CD4-positive, alpha-beta memory T cell (primary cell): ENCODE data around the gene DUSP22. TPM values are rescaled to one million over a fixed set of nuclear protein-coding genes. Genes with fewer than 3 reads are reported as not detected.

Experiments
- CTCF ChIA-PET: fragments of 350-600 bp; sonication (Branson Sonifier 250); formaldehyde crosslinking; loops from one replicate; lab custom pipeline; 2021; ENCODE audit warnings: inconsistent platforms; ENCODE audit not compliant: partially characterized antibody; lab: Charles Lee
- POLR2A ChIA-PET: fragments of 350-600 bp; sonication (Branson Sonifier 250); formaldehyde crosslinking; loops from one replicate; lab custom pipeline; 2021; ENCODE audit not compliant: partially characterized antibody; lab: Charles Lee
- DNase-seq, 5 donors: peaks; one replicate each; pipeline versions ENCODE4 v3.0.0 to v3.0.0-alpha.2; 2020 to 2022; ENCODE audit warnings: mixed read lengths in 1 of 5
- H3K27ac ChIP-seq: one replicate; pipeline ENCODE4 v1.7.0; 2013; ENCODE audit warnings: low read depth, low read length
- H3K27me3 ChIP-seq: 2 replicates; pipeline ENCODE4 v1.7.0; 2013; ENCODE audit warnings: mild to moderate bottlenecking, low read length, moderate library complexity; ENCODE audit not compliant: insufficient read depth
- H3K36me3 ChIP-seq: 2 replicates; pipeline ENCODE4 v1.7.0; 2013; ENCODE audit warnings: mild to moderate bottlenecking, low read length, moderate library complexity; ENCODE audit not compliant: insufficient read depth
- H3K4me1 ChIP-seq: 2 replicates; pipeline ENCODE4 v1.7.0; 2013; ENCODE audit warnings: mild to moderate bottlenecking, low read length, moderate library complexity; ENCODE audit not compliant: insufficient read depth
- H3K4me3 ChIP-seq, 2 donors: one replicate each; pipeline ENCODE4 v1.7.0; 2013; ENCODE audit warnings: low read length in 2 of 2, mild to moderate bottlenecking in 1 of 2
- H3K9me3 ChIP-seq, 2 donors: one replicate each; pipeline ENCODE4 v1.7.0; 2013; ENCODE audit warnings: low read length in 2 of 2, control low read depth in 1 of 2; ENCODE audit not compliant: control insufficient read depth in 1 of 2
- H3K27ac Mint-ChIP-seq, 7 donors: one replicate each; pipeline ENCODE4 v1.8.0; 2020 to 2021; ENCODE audit warnings: mixed read lengths in 7 of 7, mild to moderate bottlenecking in 6 of 7, inconsistent platforms in 3 of 7, moderate library complexity in 3 of 7
- H3K27me3 Mint-ChIP-seq, 2 donors: one replicate each; pipeline ENCODE4 v1.8.0; 2020 to 2021; ENCODE audit warnings: mixed read lengths in 2 of 2
- H3K36me3 Mint-ChIP-seq, 2 donors: one replicate each; pipeline ENCODE4 v1.8.0; 2020 to 2021; ENCODE audit warnings: mixed read lengths in 2 of 2, inconsistent platforms in 1 of 2, mild to moderate bottlenecking in 1 of 2
- H3K4me1 Mint-ChIP-seq, 4 donors: one replicate each; pipeline ENCODE4 v1.8.0; 2020 to 2021; ENCODE audit warnings: mixed read lengths in 4 of 4, mild to moderate bottlenecking in 1 of 4
- H3K4me3 Mint-ChIP-seq, 8 donors: one replicate each; pipeline ENCODE4 v1.8.0; 2020 to 2021; ENCODE audit warnings: mixed read lengths in 8 of 8, mild to moderate bottlenecking in 7 of 8, moderate library complexity in 6 of 8, inconsistent platforms in 3 of 8
- H3K9me3 Mint-ChIP-seq, 8 donors: one replicate each; pipeline ENCODE4 v1.8.0; 2020 to 2021; ENCODE audit warnings: mixed read lengths in 8 of 8, mild to moderate bottlenecking in 5 of 8, inconsistent platforms in 3 of 8, moderate library complexity in 1 of 8
- intact Hi-C: fragments of 100-400 bp; cut with micrococcal nuclease; formaldehyde crosslinking; loops from one replicate; pipeline ENCODE4 v1.15.1; 2023
- polyA plus RNA-seq, 2 donors: library from polyadenylated mRNA; unstranded; fragments of 300-500 nt; fragmentation: Illumina TruSeq; gene quantifications; one replicate each; pipeline ENCODE4 v1.2.3, GENCODE V29; 2021
- total RNA-seq, 2 experiments: library from RNA; stranded (reverse); gene quantifications; one replicate each; pipeline ENCODE4 v1.2.3, GENCODE V29; 2021

The DUSP22 gene
- total and polyA plus RNA-seq, 4 experiments from 2014 or later: 32.8 to 49.4 (median 38.9) TPM

DNA sequence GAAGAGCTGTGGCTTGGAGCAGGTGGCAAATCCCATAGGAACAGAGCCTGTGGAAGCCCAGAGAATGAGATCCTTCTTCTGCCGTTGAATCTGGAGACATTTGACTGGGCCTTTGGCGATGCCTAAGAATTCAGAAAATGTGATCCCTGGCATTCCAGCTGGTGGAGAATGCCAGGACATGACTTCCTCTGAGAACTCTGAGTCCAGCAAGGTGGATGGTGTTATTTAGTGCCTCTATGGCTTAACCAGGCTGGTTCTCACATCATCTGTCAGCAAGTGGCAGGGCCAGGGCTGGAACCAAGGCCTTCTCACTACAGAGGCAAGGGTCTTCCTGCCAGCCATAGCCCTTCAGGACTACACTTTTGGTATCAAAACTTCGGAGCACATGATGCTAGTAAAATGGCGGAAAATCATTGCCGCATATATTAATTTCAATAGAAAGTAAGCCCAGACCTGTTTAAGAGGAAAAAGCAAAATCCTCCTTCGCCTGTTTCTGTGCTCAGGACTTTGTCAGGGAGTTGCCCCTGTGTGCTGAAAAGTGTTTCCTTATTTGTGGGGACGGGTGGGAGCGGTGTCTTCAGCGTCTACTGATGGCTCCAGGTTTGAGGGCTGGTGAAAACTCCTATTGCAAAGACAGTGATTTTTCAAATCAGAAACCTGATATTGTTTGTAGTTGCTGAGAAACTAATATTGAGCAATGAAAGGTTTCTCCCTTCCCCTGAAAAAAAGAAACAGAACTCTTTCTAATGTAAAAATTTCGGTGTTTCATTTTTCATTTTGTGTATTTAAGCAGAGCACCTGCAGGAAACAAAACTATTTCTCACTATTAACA, 23.9 kb downstream of the DUSP22 start:
- Mint-ChIP-seq H3K4me3 (no peak overlapping the region), H3K4me1 (peaks cover 19 to 40% (median 26%) of the 10 kb centered on the region in 4 donors), H3K9me3 (peaks cover 0 to 2% (median 0%) of the 10 kb centered on the region in 8 donors), H3K27ac (no peak overlapping the region), H3K36me3 (peaks cover 13% of the 10 kb centered on the region in 2 donors), H3K27me3 (no peaks in the 10 kb centered on the region)
- Histone ChIP-seq H3K9me3 (no peaks in the 10 kb centered on the region), H3K4me1 (peaks cover 19% of the 10 kb centered on the region), H3K36me3 (no peaks in the 10 kb centered on the region), H3K27me3 (no peaks in the 10 kb centered on the region), H3K27ac (no peak overlapping the region), H3K4me3 (no peak overlapping the region)
- DNase-seq: no peak
- ChIA-PET POLR2A (no interaction called here), CTCF (no interaction called here)
- intact Hi-C loops: no loop called here

DNA sequence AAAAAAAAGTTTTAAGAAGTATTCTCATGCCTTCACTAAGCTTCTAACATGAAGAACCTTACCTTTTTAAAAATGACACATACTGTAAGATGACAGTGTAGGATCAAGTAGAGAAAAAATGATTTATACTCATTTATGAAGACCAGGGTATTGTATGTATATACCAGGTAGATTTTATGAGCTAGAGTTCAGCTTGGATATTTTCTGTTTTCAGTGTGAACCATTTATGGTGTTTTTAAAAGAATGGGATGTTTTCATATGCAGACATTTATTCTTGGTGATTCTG, 24.4 kb downstream of the DUSP22 start:
- Histone ChIP-seq H3K4me3 (no peak overlapping the region), H3K27me3 (no peaks in the 10 kb centered on the region), H3K36me3 (no peaks in the 10 kb centered on the region), H3K9me3 (no peaks in the 10 kb centered on the region), H3K27ac (no peak overlapping the region), H3K4me1 (peaks cover 19% of the 10 kb centered on the region)
- POLR2A ChIA-PET: no interaction called here
- Mint-ChIP-seq H3K27me3 (no peaks in the 10 kb centered on the region), H3K27ac (no peak overlapping the region), H3K9me3 (peaks cover 0 to 2% (median 0%) of the 10 kb centered on the region in 8 donors), H3K36me3 (peaks cover 12% of the 10 kb centered on the region in 2 donors), H3K4me3 (no peak overlapping the region), H3K4me1 (peaks cover 19 to 39% (median 25%) of the 10 kb centered on the region in 4 donors)
- CTCF ChIA-PET: no interaction called here
- DNase-seq: no peak
- intact Hi-C loops: no loop called here

DNA sequence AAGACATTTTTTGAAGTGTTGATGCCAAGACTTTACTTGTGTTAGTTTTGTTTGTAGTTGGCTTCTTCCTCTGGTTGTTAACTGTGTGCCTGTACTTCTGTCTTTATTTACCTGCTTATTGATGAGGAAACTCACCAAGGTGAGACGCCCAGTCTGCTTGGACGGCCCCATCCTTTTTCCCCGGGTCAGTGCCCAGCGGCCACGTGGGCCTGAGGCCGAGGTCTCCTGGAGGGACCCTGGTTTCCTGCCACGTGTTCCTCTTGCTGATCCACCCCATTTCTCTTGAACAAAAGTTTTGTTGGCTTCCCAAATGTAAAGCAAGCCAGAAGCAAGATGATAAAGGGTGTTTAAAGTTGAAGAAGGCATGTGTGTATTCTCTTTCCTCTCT, 24.8 kb downstream of the DUSP22 start:
- Histone ChIP-seq H3K4me3 (no peak overlapping the region), H3K36me3 (no peaks in the 10 kb centered on the region), H3K9me3 (no peaks in the 10 kb centered on the region), H3K4me1 (peaks cover 19% of the 10 kb centered on the region), H3K27me3 (no peaks in the 10 kb centered on the region), H3K27ac (no peak overlapping the region)
- ChIA-PET POLR2A (no interaction called here), CTCF (no interaction called here)
- H3K36me3 Mint-ChIP-seq: peaks cover 8 to 9% of the 10 kb centered on the region in 2 donors
- H3K4me3 Mint-ChIP-seq: no peak overlapping the region
- no peak overlapping the region for H3K27ac Mint-ChIP-seq
- H3K4me1 Mint-ChIP-seq: peaks cover 19 to 36% (median 21%) of the 10 kb centered on the region in 4 donors
- H3K27me3 Mint-ChIP-seq: no peaks in the 10 kb centered on the region
- intact Hi-C loops: no loop called here
- no peak for DNase-seq
- H3K9me3 Mint-ChIP-seq: peaks cover 0 to 2% (median 0%) of the 10 kb centered on the region in 8 donors

DNA sequence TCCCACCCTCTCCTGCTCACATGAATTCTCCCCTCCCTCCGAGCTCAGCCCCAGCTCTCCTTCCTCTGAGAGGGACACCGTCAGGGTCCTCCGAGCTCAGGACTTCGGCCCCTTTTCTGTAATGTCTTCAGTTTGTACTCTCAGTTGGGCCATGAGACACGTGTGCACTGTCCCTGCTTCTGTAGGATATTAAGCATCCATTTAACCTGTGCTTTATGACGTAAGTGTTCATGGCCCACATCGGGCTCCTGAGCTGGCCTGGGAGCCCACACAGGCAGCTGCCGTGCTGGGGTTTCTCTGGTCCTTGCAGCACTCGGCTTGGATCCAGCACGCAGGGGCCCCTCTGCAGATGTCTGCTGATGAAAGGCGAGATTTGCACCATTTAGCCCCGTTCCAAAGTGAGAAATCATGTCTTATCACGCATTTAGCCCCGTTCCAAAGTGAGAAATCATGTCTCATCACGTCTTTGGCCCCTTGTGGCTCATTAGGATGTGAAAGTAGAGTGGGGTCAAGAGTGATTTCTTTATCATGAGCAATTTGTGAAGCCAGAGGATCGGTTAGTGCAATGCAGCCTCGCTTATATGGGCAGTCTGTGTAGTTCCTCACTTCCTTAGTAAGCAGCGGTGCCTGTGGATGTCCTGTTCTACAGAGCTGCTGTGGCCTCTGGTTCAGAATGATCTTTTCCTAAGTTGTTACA, 25.3 kb downstream of the DUSP22 start:
- Histone ChIP-seq H3K27me3 (no peaks in the 10 kb centered on the region), H3K4me1 (peaks cover 14% of the 10 kb centered on the region), H3K9me3 (no peaks in the 10 kb centered on the region), H3K27ac (no peak overlapping the region), H3K36me3 (no peaks in the 10 kb centered on the region), H3K4me3 (no peak overlapping the region)
- Mint-ChIP-seq H3K36me3 (peaks cover 6% of the 10 kb centered on the region in 2 donors), H3K4me3 (no peak overlapping the region), H3K9me3 (peaks cover 0 to 2% (median 0%) of the 10 kb centered on the region in 8 donors), H3K4me1 (peaks cover 14 to 31% (median 18%) of the 10 kb centered on the region in 4 donors), H3K27me3 (no peaks in the 10 kb centered on the region), H3K27ac (no peak overlapping the region)
- CTCF ChIA-PET: interaction anchor here (0.8 to 1.0 kb wide), 3 partner anchors 9 to 20 kb away, joined by 3 to 5 read pairs (median 3); no protein-coding TSS in a partner anchor
- DNase-seq: no peak
- intact Hi-C loops: no loop called here
- POLR2A ChIA-PET: no interaction called here

DNA sequence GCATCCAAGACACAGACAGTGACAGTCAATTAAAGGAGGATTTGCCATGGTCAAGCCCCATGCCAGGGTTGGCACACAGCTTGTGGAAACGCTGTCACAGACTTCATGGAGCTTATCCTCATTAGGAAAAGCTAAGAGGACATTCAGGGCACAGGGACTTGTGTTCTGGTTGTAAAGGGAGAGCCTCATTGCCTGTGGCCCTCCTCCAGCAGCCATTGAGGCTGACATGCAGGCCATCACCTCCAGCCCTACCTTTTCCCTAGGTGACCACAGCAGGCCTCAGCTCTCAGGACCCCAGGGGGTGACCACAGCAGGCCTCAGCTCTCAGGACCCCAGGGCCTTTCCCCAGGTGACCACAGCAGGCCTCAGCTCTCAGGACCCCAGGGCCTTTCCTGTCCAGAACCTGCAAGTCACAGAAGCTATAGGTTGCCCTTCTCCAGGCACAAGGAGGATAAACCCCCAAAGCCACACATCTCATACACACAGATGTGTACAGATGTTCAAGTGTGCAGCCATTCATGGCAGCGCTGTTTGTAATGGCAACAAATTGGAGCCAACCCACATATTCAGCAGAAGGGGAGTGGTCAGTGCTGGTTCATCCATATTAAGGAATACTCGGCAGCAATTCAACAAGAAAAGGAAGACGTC, 26.1 kb downstream of the DUSP22 start:
- H3K4me3 ChIP-seq: no peak overlapping the region
- H3K27me3 ChIP-seq: no peaks in the 10 kb centered on the region
- H3K27ac ChIP-seq: no peak overlapping the region
- Mint-ChIP-seq H3K36me3 (peaks cover 5 to 6% of the 10 kb centered on the region in 2 donors), H3K9me3 (peaks cover 0 to 2% (median 0%) of the 10 kb centered on the region in 8 donors), H3K4me1 (peaks cover 7 to 24% (median 13%) of the 10 kb centered on the region in 4 donors), H3K27ac (no peak overlapping the region), H3K4me3 (no peak overlapping the region), H3K27me3 (no peaks in the 10 kb centered on the region)
- POLR2A ChIA-PET: no interaction called here
- CTCF ChIA-PET: interaction anchor here (0.8 to 1.0 kb wide), 3 partner anchors 10 to 19 kb away, joined by 3 to 5 read pairs (median 3); no protein-coding TSS in a partner anchor
- DNase-seq: no peak
- peaks cover 7% of the 10 kb centered on the region for H3K4me1 ChIP-seq
- intact Hi-C loops: no loop called here
- H3K36me3 ChIP-seq: no peaks in the 10 kb centered on the region
- no peaks in the 10 kb centered on the region for H3K9me3 ChIP-seq

DNA sequence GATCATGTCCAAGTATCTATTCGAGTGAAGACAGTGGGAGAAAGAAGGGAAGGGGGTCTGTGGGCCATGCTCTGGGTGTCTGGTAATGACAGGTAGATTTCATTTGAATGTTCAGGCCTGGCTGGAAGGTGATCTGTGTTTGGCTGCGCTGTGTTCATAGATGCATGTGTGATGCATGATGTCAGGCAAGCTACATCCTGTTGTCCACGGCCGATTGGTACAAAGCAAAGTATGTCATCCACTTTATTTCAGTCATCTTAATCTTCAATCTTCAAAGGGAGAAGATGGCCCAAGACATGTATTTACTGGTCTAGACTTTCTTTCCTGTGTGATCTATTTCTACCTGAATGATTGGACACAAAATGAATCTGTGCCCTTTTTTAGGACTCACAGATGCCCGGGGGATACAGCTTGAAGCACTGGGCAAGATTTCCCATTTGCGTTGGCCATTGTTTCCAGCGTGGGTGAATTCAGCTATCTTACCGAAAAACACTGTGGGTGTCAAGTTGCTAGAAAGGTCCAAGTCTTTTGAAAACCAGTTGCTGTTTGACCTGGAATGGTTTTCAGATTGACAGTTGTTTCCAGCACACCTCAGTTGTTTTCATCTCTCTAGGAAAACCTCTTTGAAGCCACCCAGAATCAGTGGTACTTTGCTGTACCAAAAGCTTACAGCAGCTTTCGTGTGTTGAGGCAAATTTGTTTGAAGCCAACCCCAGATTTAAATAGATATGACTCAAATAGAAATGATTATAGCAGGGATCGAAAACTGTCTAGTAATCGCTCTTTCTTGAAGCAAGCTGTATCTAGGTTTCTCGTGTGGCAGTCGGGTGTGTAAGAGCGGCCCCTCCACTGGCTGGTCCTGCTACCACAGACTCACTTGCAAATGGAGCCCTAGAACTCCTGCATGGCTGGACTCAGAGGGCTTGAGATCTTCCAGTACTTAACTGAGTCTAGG, 27.2 kb downstream of the DUSP22 start:
- Histone ChIP-seq H3K27ac (no peak overlapping the region), H3K36me3 (no peaks in the 10 kb centered on the region), H3K4me1 (peaks cover 5% of the 10 kb centered on the region), H3K27me3 (no peaks in the 10 kb centered on the region), H3K4me3 (no peak overlapping the region), H3K9me3 (no peaks in the 10 kb centered on the region)
- peak overlapping the region in 2 of 8 donors; percentile 17 to 35 for H3K4me3 Mint-ChIP-seq
- intact Hi-C loops: no loop called here
- peaks cover 5 to 20% (median 12%) of the 10 kb centered on the region in 4 donors for H3K4me1 Mint-ChIP-seq
- ChIA-PET POLR2A (no interaction called here), CTCF (no interaction called here)
- no peaks in the 10 kb centered on the region for H3K27me3 Mint-ChIP-seq
- peak overlapping the region in 5 of 7 donors; percentile 0 to 47 (median 33) for H3K27ac Mint-ChIP-seq
- DNase-seq: no peak
- H3K9me3 Mint-ChIP-seq: peaks cover 0 to 2% (median 0%) of the 10 kb centered on the region in 8 donors
- H3K36me3 Mint-ChIP-seq: peaks cover 6 to 7% of the 10 kb centered on the region in 2 donors
